Ammon's horn (tissue), 1 donor: ENCODE data around the gene PDE3B.
"Not testable (repeated sequence)": the region's sequence is repeated elsewhere in the genome, so short reads cannot be mapped to it uniquely, and the experiment has no call there.

Experiments used
- DNase-seq: peaks from one replicate; pipeline ENCODE4 v3.0.0-alpha.2; 2016; ENCODE audit warnings: low spot score

PDE3B gene

DNA sequence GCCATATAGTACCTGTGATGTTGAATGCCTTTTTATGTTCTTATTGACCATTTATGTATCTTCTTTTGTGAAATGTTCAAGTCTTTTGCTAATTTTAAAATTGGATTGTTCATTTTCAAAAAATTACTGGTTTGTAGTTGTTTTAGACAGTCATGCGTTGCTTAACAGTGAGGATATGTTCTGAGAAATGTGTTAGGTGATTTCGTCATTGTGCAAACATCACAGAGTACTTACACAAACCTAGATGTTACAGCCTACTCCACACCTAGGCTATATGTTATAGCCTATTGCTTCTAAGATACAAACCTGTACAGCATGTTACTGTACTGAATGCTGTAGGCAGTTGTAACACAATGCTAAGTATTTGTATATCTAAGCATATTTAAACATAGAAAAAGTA lies 32.5 kb downstream of the PDE3B start:
- DNase-seq: no peak

DNA sequence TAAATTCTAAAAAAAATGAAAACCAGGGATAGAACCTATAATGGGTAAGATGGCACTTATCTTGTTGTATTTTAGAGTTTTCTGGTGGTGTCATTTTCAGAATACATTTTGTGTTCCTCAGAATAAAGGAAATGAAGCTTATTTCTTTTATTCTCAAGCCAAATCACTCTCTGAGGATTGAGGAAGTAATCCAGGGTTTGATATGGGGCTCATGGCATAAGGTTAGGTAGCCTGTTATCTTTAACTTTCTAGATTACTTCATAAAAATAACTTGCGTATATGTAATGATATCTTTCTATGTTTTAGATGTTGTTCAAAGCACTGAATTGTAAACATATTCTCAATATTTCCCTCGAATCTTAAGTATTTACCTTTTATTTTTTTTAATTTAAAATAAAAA lies 33.5 kb downstream of the PDE3B start:
- DNase-seq: no peak

DNA sequence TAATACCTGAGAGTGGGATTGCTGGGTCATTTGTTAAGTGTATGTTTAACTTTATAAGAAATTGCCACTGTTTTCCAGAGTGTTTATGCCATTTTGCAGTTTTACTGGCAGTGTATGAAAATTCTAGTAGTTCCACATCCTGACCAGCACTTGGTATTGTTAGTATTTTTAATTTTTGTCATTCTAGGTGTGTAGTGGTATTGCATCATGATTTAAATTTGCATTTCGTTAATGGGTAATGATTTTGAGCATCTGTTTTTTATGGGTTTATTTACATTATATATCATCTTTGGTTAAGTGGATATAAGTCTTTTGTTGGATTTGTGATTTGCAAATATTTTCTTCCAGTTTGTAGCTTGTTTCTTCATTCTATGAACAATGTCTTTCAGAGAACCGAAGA lies 34.7 kb downstream of the PDE3B start:
- no peak for DNase-seq

DNA sequence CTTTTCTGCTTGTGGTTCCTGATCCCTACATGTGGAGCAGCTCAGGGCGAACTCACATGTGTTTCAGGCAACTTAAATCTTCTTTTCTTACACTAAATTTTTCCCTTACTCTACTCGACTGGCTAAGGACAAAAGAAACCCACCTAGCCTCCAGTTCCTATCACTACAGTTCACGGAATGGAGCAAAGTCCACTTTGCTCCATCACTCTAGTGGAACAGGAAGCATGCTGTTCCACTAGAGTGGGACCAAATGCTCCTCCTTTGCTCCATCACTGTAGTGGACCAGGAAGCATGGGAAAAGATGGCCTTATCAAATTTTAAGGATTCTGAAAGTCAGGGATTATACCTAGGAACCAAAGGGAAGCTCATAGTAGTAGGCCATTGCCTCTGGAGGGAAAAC lies 36.1 kb downstream of the PDE3B start:
- no peak for DNase-seq

DNA sequence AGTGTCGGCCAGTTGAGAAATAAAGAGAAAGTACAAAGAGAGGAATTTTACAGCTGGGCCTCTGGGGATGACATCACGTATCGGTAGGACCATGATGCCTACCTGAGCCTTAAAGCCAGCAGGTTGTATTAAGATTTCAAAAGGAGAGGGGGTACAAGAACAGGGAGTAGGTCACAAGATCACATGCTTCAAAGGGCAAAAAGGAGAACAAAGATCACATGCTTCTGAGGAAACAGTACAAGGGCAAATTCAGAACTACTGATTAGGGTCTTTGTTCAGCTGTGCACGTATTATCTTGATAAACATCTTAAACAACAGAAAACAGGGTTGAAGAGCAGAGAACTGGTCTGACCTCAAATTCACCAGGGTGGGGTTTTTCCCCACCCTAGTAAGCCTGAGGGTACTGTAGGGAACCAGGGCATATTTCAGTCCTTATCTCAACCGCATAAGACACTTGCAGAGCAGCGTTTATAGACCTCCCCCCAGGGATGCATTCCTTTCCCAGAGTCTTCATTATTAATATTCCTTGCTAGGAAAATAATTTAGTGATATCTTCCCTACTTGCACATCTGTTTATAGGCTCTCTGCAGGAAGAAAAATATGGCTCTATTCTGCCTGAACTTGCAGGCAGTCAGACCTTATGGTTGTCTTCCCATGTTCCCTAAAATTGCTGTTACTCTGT lies 40.8 kb downstream of the PDE3B start:
- not testable (repeated sequence) for DNase-seq

DNA sequence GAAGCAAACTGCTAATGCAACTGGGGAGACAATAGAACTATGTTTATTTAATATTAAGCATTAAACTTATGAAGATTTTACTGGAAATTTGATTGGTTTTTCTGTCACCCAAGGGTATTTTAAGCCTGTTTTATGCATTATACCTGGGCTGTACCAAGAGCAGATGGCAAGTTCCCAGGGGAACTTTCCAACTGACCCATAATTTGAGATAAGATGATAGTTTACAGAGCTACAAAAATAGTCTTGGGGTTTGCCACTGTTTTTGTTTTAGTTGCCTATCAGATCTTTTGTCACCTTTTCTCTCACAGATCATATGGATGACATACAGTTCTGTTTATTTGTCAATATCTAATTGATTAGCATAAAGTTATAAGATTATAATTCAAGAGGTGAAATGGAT lies 43.9 kb downstream of the PDE3B start:
- no peak for DNase-seq

DNA sequence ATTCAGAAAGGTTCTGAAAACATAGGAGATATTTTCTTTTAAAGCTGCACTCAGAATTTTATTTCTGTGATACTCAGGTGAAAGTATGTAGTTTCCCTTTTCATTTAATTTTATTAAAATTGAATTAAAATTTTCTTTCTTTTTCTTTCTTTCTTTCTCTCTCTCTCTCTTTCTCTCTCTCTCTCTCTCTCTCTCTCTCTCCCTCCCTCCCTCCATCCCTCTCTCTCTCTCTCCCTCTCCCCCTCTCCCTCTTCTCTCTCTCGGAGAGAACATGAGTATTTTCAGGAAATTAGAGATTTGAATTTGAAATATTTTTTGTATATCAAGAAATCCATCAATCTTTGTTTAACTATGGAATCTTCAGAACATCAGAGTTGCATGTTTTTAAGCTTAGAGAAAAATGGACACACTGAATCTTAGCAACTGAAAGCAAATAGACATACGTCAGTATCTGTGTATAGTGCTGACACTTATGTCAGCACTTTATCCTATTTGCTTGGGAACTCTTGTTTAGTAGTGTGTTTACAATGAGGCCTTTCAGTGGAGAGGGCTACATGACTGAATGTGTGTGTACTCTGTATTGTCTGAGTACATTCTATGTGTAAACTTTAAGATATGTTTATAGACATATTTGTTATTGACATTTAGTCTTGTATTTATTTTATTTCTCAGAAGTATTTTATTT lies 44.5 kb downstream of the PDE3B start:
- no peak for DNase-seq

DNA sequence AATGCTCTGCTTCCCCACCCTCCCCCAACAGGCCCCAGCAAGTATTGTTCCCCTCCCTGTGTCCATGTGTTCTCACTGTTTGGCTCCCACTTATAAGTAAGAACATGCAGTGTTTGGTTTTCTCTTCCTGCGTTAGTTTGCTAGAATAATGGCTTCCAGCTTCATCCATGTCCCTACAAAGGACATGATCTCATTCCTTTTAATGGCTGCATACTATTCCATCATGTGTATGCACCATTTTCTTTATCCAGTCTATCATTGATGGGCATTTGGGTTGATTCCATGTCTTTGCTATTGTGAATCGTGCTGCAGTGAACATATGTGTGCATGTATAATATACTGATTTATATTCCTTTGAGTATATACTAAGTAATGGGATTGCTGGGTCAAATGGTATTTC lies 52.1 kb downstream of the PDE3B start:
- DNase-seq: not testable (repeated sequence)

DNA sequence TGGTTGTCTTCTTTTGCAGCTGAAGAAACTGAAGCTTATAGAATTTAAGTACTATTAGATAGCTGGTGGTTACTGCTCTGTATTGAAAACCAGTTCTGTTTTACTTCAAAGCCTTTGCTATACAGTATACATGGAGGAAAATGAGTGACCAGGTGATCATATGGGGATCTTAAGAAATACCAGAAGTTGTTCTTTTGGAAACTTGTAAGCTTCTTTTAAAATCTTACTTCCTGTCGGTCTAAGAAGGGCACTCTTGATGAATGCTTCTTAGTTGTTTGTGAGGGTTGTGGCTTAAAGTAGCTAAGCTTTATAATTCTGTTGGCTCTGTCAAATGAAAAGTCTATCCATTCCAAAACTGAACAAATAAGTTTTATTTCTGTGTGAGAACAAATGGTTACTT lies 55.2 kb downstream of the PDE3B start:
- DNase-seq: no peak

DNA sequence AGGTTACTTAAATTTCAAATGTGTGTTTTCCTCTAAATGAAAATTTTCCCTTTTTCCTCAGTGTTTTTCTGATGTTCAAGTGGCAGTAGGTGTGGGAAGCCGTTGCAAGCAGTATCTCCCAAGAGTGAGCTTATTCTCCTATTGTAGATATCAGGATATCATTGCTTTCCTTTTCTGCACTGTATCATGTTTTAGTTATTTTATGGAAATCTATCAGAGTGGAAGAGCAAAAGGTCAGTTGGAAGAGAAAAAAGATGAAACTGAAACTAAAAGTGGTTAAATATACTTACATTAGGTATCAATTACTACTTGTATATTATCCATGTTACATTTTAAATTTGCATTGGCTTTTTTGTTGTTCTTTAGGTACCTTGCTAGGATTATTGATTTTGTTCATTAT lies 57.0 kb downstream of the PDE3B start:
- DNase-seq: no peak

DNA sequence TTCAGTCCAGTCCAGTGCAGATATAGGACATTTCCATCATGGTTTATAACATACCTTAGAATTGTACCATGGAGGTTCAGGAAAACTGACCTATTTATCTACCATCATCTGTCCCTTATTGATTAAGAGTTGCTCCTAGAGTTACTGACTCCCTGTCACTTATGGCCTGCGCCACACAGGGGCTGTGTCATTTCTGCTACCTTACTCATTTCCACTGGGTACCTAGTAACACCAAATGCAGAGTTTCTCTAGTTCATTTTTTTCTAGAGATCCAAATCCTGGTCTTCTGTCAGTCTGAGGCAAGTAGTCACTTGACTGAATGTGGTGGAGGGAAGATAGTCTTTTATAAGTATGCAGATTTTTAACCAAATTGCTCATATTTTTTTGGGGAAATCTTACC lies 59.2 kb downstream of the PDE3B start:
- DNase-seq: no peak

DNA sequence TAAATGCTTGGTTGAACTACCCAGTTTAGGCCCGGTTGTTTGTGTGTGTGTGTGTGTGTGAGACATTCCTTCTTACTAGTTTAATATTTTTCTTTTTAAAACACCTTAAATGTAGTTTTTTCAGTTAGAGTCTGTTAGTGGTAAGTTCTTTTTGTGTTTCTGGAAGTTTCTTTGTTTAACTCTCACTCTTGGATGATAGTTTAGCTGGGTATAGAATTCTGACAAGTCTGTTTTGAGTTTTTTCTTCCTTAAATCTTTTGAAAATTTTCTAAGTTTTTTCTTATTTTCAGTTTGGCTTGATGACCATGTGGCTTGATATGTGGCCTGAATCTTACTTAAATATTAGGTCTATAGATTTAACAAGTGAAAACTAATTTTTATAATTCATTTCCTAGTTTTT lies 60.1 kb downstream of the PDE3B start:
- no peak for DNase-seq

DNA sequence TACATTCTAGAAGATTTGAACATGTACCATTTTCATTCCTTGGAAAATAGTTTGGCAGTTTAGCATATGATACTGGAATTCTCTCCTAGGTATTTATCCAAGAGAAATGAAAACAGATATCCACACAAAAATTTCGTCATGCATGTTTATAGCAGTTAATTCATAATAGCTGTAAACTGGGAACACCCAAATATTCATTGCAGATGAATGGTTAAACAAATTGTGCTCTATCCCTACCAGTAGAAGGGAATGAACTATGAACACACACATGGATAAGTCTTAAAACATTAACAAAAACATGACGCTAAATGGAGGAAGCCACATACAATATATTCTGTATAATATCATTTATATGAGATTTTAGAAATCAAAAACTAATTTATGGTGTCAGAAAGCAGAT lies 61.5 kb downstream of the PDE3B start:
- DNase-seq: no peak

DNA sequence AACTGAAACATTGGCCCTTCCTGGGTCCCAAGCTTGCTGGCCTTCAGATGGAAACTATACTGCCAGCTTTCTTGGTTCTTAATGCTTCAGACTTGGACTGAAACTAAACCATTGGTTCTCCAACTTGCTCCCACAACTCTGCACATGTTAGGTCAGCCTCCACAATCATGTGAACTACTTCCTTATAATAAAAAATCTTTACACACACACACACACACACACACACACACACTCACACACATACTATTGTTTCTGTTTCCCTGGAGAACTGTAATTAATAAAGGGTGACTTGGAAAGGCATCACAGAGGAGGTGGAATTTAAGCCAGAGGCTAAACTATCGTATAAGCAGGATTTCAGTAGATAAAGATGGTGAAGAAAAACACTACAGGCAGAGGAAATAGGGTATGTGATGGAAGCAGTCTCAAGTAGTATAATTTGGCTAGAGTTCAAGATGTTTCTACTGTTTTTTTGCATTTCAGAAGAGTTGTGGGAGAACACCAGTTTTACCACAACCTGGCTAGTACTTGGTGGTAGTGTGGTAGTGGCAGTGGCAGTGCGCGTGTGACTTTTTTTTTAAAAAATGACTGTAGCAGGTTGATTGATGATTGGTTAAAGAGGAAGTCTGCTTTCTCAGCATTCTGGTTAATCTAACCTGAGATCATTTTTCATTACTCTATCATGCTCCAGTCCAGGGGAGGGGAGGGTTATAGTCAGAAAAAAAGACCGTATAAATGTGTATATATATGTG lies 70.1 kb downstream of the PDE3B start:
- no peak for DNase-seq

DNA sequence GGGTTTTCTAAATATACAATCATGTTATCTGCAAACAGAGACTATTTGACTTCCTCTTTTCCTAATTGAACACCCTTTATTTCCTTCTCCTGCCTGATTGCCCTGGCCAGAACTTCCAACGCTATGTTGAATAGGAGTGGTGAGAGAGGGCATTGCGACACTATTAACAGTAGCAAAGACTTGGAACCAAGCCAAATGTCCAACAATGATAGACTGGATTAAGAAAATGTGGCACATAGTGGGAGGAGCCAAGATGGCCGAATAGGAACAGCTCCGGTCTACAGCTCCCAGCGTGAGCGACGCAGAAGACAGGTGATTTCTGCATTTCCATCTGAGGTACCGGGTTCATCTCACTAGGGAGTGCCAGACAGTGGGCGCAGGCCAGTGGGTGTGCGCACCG lies 72.1 kb downstream of the PDE3B start:
- not testable (repeated sequence) for DNase-seq

DNA sequence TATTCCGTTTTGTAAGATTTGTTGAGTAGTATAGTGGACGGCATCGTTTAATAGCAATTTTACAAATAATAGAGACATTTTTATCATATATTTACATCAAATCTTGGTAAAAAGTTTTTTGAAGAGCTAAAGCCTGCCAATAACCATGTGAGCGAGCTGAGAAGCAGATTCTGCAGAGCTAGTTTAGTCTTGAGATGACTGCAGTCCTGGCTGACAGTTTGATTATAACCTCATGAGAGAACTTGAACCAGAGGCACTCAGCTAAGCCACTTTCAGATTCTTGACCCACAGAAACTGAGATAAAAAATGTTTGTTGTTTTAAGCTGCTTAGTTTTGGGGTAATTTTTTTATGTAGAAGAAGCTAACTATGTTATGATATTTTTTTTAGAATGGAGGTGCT lies 78.9 kb downstream of the PDE3B start:
- no peak for DNase-seq

DNA sequence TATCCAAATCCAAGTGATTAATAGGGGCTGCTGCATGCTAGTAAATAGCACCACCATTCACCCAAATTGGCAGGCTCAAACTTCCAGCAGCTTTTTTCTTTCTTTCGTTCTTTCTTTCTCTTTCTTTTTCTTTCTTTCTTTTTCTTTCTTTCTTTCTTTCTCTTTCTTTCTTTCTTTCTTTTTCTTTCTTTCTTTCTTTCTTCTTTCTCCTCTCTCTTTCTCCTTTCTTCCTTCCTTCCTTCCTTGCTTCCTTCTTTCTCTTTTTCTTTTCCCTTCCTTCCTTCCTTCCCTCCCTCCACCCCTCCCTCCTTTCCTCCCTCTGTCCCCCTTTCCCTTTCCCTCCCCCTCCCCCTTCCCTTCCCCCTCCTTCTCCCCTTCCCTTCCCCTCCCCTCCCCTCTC lies 81.5 kb downstream of the PDE3B start:
- no peak for DNase-seq

DNA sequence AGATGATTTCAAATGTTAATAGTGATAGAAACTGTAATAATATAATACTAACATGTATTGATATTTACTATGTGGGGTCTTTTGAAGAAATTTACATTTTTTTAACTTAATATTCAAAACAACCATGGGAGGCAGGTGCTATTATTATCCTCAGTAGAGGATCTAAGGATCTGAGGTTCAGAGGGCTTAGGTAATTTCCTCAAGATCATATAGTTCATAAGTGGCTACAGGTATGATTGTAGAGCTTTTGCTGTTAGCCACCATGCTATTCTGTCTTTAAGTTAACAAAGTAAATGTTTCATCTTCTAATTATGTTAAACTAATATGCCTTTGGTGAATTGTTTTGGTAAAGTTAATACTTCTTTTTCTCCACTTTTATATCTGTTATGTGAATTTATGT lies 83.6 kb downstream of the PDE3B start:
- no peak for DNase-seq

DNA sequence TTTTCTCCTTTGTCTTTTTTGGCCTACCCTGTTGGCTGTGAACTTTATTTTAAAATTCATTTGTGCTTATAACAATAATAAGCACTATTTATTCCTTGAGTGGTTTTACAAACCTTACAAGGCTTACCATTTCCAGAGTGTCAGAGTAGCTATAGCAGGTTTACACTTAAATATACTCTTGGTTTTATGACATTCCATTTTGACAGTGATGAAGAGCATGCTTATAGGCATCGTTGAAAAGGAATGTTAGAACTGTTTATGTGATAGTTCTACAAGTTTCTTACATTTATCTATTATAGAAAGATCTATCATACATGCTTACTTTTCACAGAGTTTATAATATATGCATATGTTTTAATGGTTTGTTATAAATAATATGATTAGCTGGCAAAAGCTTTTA lies 84.1 kb downstream of the PDE3B start:
- no peak for DNase-seq

DNA sequence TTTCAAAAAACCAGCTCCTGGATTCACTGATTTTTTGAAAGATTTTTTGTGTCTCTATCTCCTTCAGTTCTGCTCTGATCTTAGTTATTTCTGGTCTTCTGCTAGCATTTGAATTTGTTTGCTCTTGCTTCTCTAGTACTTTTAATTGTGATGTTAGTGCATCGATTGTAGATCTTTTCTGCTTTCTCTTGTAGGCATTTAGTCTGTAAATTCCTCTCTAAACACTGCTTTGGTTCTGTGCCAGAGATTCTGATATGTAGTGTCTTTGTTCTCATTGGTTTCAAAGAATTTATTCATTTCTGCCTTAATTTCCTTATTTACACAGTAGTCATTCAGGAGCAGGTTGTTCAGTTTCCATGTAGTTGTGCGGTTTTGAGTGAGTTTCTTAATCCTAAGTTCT lies 96.9 kb downstream of the PDE3B start:
- DNase-seq: not testable (repeated sequence)

DNA sequence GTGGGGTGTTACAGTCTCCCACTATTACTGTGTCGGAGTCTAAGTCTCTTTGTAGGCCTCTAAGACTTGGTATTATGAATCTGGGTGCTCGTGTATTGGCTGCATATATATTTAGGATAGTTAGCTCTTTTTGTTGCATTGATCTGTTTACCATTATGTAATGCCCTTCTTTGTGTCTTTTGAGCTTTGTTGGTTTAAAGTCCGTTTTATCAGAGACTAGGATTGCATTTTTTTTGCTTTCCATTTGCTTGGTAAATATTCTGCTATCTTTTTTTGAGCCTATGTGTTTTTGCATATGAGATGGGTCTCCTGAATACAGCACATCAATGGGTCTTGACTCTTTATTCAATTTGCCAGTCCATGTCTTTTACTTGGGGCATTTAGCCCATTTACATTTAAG lies 97.6 kb downstream of the PDE3B start:
- DNase-seq: no peak

DNA sequence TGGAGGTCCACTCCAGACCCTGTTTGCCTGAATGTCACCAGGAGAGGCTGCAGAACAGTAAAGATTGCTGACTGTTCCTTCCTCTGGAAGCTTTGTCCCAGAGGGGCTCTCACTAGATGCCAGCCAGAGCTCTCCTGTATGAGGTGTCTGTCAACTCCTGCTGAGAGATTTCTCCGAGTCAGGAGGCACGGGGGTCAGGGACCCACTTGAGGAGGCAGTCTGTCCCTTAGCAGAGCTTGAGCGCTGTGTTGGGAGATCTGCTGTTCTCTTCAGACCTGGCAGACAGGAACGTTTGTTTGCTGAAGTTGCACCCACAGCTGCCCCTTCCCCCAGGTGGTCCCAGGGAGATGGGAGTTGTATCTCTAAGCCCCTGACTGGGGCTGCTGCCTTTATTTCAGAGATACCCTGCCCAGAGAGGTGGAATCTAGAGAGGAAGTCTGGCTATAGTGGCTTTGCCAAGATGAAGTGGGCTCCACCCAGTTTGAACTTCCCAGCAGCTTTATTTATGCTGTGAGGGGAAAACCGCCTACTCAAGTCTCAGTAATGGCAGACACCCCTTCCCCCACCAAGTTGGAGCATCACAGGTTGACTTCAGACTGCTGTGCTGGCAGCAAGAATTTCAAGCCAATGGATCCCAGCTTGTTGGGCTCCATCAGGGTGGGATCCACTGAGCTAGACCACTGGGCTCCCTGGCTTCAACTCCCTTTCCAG lies 99.4 kb downstream of the PDE3B start:
- no peak for DNase-seq

DNA sequence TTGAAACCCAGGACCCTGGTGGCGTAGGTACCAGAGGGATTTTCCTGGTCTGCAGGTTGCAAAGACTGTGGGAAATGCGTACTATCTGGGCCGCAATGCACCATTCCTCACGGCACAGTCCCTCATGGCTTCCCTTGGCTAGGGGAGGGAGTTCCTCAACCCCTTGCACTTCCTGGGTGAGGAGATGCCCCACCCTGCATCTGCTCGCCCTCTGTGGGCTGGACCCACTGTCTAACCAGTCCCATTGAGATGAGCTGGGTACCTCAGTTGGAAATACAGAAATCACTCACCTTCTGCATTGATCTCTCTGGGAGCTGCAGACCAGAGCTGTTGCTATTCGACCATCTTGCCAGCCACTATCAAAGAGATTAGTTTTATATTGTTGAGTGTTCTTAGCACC lies 100.1 kb downstream of the PDE3B start:
- not testable (repeated sequence) for DNase-seq
